Kidney (tissue), 14 donors: ENCODE data around the gene AGPAT3. TPM values are rescaled to one million over a fixed set of nuclear protein-coding genes. Genes with fewer than 3 reads are reported as not detected.

Experiments
- DNase-seq, 5 donors: peaks; one replicate each; pipeline ENCODE4 v3.0.0-alpha.2; 2013 to 2020
- FAIRE-seq: peaks from 2 replicates; lab custom pipeline; 2012; peaks lifted over from hg19 to GRCh38; lab: Jason Lieb, UNC
- H3K27ac ChIP-seq, 2 donors: one replicate each; pipeline ENCODE4 v1.7.0; 2013; ENCODE audit warnings: low read depth in 2 of 2, low read length in 2 of 2, inconsistent platforms in 1 of 2
- H3K27me3 ChIP-seq: one replicate; pipeline ENCODE4 v1.7.1; 2013; ENCODE audit warnings: low read length, inconsistent platforms; ENCODE audit not compliant: control insufficient read depth, insufficient read depth
- H3K36me3 ChIP-seq, 3 donors: one replicate each; pipeline versions ENCODE4 v1.7.0 to v1.7.1; 2013; ENCODE audit warnings: low read length in 3 of 3, control low read depth in 1 of 3, inconsistent platforms in 1 of 3; ENCODE audit not compliant: insufficient read depth in 3 of 3, control insufficient read depth in 2 of 3
- H3K4me1 ChIP-seq, 3 donors: one replicate each; pipeline versions ENCODE4 v1.7.0 to v1.7.1; 2013; ENCODE audit warnings: low read length in 3 of 3, inconsistent platforms in 1 of 3, low read depth in 1 of 3; ENCODE audit not compliant: control insufficient read depth in 2 of 3, insufficient read depth in 2 of 3
- H3K4me3 ChIP-seq, 3 donors: one replicate each; pipeline versions ENCODE4 v1.7.0 to v1.8.1; 2013; ENCODE audit warnings: low read length in 3 of 3, control low read depth in 1 of 3, inconsistent platforms in 1 of 3
- H3K9ac ChIP-seq, 3 donors: one replicate each; pipeline versions ENCODE4 v1.7.0 to v1.7.1; 2013; ENCODE audit warnings: low read length in 3 of 3, control low read depth in 1 of 3, inconsistent platforms in 1 of 3
- H3K9me3 ChIP-seq, 3 donors: one replicate each; pipeline versions ENCODE4 v1.7.0 to v1.7.1; 2013; ENCODE audit warnings: low read length in 3 of 3, control low read depth in 1 of 3, inconsistent platforms in 1 of 3; ENCODE audit not compliant: control insufficient read depth in 2 of 3, insufficient read depth in 1 of 3
- CTCF ChIP-seq: IDR thresholded peaks from 3 replicates; pipeline ENCODE4 v1.5.1; 2012; ENCODE audit warnings: mild to moderate bottlenecking, moderate library complexity, borderline replicate concordance; ENCODE audit not compliant: insufficient read depth; ENCODE audit errors: extremely low read depth
- intact Hi-C: fragments of 100-400 bp; cut with DNase I; formaldehyde crosslinking; loops from one replicate; pipeline ENCODE4 v1.11.1; 2022
- polyA plus RNA-seq: library from polyadenylated mRNA; stranded (reverse); fragments of 350-450 nt; fragmentation: Illumina TruSeq; extraction: RNeasy Lipid Tissue Mini Kit (QIAGEN cat#74804); gene quantifications from one replicate; pipeline ENCODE4 v1.2.3, GENCODE V29; 2014; ENCODE audit warnings: low read depth, low replicate concordance; ENCODE audit not compliant: insufficient read depth
- total RNA-seq: library from RNA; stranded (reverse); fragmentation: NEBNext Ultra II Directional; extraction: Animal tissue kit (Norgen Biotek cat#: 25700); gene quantifications from one replicate; pipeline ENCODE4 v1.2.1, GENCODE V29; 2021
- donor health status: control.
- donor health status: control.
- donor health status: control.
- donor health status: control.
- donor health status: control.
- donor health status: DM: yes; HTN: yes; CAD: no.
- donor health status: Normal renal cell carcinoma (clear cell type).

AGPAT3 gene
- total and polyA plus RNA-seq, 2 donors from 2014 or later = 40.3 to 86.2 TPM

- no peak for FAIRE-seq
- no peaks in the 10 kb centered on the region for H3K9me3 ChIP-seq
- H3K4me1 ChIP-seq = peaks cover 5 to 53% (median 50%) of the 10 kb centered on the region in 3 donors
- no peaks in the 10 kb centered on the region for H3K36me3 ChIP-seq
- peak overlapping the region in 1 of 3 donors; percentile 53 for H3K9ac ChIP-seq
- no peak for TF ChIP-seq CTCF
- no peaks in the 10 kb centered on the region for H3K27me3 ChIP-seq
- intact Hi-C loops = no loop called here
- peak in 1 of 5 donors; percentile 61 for DNase-seq
- peak overlapping the region in 2 of 3 donors; percentile 39 to 57 for H3K4me3 ChIP-seq
- peak overlapping the region; percentile 26 to 83 for H3K27ac ChIP-seq
These were observed 59.5 kb downstream of the AGPAT3 start for GRCh38 chr21:43924421-43925095.

- Histone ChIP-seq H3K9me3 (no peaks in the 10 kb centered on the region), H3K27me3 (no peaks in the 10 kb centered on the region), H3K36me3 (peaks cover 0 to 3% (median 0%) of the 10 kb centered on the region in 3 donors), H3K9ac (no peak overlapping the region), H3K27ac (peak overlapping the region; percentile 20 to 83), H3K4me1 (peaks cover 4 to 52% (median 47%) of the 10 kb centered on the region in 3 donors), H3K4me3 (peak overlapping the region in 2 of 3 donors; percentile 8 to 61)
- no peak for FAIRE-seq
- intact Hi-C loops = no loop called here
- no peak for TF ChIP-seq CTCF
- peak in 1 of 5 donors; percentile 59 for DNase-seq
These were observed 60.1 kb downstream of the AGPAT3 start for GRCh38 chr21:43925096-43925481.

GRCh38 chr21:43925609-43926008 is 60.6 kb downstream of the AGPAT3 start:
- intact Hi-C loops = no loop called here
- peak in 1 of 5 donors; percentile 41 for DNase-seq
- Histone ChIP-seq H3K27ac (peak overlapping the region; percentile 20 to 83), H3K4me3 (peak overlapping the region in 2 of 3 donors; percentile 8 to 61), H3K36me3 (peaks cover 0 to 3% (median 0%) of the 10 kb centered on the region in 3 donors), H3K4me1 (peaks cover 3 to 49% (median 42%) of the 10 kb centered on the region in 3 donors), H3K9me3 (no peaks in the 10 kb centered on the region), H3K9ac (no peak overlapping the region), H3K27me3 (no peaks in the 10 kb centered on the region)
- FAIRE-seq = no peak
- no peak for TF ChIP-seq CTCF
